HFF-Myc (cell line): ENCODE measurements around the gene ASCC3.
A peak's percentile ranks its signal among the peaks of the same experiment; 100 is the strongest.

Experiments used
- DNase-seq: peaks from one replicate; pipeline ENCODE4 v3.0.0-alpha.2; 2011; ENCODE audit warnings: low read depth; ENCODE audit errors: extremely low read depth
- H3K4me3 ChIP-seq: replicated peaks from 2 replicates; pipeline ENCODE4 v1.5.1; 2011; ENCODE audit warnings: low read depth, mild to moderate bottlenecking, control low read depth, low read length
- TF ChIP-seq, protein P1 (sequence below): IDR thresholded peaks from 2 replicates; pipeline ENCODE4 v1.5.1; 2012; ENCODE audit warnings: mild to moderate bottlenecking, low read depth, low read length, control low read depth; ENCODE audit errors: missing control alignments

The ASCC3 gene

DNA sequence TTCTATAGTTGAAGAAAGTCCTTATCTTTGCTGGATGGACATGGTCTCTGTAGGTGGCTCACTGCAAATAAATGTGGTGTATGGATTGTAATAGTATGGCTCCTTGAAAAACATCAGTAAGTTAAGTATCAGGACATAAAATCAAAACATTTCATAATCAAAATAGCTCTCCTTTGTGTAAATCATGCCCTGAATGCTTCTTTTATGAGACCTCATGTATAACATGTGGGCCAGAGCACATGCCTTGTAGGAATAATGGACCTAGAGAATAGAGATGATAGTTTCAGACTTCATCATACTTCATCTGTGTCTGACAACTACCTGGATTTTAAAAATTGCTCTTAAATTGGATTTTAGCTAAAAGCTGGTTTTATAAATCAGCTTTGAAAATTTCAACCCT is 159.9 kb downstream of the ASCC3 start:
- no peak for DNase-seq
- TF ChIP-seq, protein P1, sequence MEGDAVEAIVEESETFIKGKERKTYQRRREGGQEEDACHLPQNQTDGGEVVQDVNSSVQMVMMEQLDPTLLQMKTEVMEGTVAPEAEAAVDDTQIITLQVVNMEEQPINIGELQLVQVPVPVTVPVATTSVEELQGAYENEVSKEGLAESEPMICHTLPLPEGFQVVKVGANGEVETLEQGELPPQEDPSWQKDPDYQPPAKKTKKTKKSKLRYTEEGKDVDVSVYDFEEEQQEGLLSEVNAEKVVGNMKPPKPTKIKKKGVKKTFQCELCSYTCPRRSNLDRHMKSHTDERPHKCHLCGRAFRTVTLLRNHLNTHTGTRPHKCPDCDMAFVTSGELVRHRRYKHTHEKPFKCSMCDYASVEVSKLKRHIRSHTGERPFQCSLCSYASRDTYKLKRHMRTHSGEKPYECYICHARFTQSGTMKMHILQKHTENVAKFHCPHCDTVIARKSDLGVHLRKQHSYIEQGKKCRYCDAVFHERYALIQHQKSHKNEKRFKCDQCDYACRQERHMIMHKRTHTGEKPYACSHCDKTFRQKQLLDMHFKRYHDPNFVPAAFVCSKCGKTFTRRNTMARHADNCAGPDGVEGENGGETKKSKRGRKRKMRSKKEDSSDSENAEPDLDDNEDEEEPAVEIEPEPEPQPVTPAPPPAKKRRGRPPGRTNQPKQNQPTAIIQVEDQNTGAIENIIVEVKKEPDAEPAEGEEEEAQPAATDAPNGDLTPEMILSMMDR, result no peak

DNA sequence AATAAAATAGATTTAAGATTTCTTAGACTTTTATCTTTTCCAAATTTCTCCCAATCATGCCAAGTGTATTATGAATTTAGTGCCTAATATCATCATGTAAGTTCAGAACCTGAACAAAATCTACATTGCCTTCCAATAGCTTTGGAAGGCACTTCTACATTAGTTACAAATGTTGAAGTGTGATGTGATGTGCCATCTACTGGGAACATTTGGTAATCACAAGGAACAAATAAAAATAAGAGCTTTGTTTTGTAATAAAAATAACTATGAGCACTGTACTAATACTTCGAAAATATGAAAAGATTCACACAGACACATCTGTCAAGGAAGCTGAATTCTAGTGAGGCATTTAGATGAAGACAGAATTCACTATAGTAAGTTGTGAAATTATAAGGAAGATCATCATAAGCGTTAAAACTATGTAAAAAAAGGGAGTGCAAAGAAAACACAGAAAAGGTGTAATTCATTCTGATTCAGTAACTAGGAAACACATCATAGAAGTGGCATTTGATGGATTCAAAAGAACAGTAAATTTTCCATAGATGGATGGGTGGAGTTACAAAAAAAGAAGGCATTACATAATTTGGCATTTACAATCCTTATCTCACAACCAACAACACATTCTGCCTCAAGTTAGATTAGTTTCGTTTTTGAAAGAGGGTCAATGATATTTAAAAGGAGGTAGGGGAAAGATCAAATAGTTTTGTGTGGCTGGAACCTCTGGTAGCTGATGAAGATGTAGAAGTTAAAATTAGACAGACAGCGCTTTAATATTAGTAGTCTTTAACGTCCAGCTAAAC is 161.0 kb downstream of the ASCC3 start:
- peak; percentile 4 for DNase-seq
- no peak overlapping the region for H3K4me3 ChIP-seq
- TF ChIP-seq, protein P1, result peak; percentile 39

More for the DNA sequence above, 159.9 kb downstream of the ASCC3 start:
- no peak overlapping the region for H3K4me3 ChIP-seq

DNA sequence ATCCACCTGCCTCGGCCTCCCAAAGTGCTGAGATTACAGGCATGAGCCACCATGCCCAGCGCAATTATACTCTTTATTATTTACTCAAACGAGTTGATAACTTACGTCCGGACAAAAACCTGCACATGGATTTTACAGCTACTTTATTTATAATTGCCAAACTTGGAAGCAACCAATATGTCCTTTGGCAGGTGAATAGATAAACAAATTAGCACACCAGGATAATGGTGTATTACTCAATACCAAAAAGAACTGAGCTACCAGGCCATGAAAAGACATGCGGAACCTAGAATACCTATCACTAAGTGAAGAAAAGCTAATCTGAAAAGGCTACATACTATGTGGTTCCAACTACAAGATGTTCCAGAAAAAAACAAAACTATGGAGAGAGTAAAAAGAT is 168.1 kb downstream of the ASCC3 start:
- TF ChIP-seq, protein P1, result no peak
- no peak for DNase-seq
- no peak overlapping the region for H3K4me3 ChIP-seq

DNA sequence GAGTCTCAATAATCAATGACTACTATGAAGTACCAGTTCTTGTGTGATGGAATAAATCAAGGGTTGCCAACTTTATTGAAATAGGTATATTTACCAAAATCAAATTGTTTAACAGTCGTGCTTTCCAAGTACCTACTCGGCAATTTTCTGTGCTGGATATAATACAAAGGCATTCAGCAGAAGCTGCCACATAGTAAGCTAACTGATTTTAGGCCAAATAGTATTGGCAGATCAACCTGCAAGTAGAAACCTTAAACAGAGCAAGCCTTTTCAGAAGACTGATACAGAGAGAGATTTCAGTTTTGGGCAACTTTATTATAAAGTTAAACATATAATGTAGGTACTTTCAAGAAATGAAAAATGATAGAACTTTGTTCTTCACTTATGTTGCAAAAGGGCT is 174.6 kb downstream of the ASCC3 start:
- no peak overlapping the region for H3K4me3 ChIP-seq
- DNase-seq, result no peak
- TF ChIP-seq, protein P1, result no peak

DNA sequence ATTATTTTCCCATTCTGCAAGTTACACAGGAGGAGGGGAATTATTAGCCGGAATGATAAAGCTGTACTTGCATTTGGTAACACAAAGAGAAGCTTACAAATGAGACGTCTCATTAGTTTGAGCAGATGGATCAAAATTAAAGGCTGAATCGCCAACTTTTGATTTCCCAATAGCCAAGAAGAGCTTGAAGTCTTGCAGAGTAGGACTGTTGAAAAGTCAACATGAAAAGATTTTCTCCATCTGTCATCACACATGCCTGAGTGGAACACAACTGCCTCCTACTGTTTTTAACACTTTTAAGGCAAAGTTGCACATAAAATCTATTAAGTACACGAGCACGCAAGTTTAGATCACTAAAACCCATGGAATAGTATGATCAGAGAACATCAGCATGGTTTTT is 176.2 kb downstream of the ASCC3 start:
- H3K4me3 ChIP-seq, result no peak overlapping the region
- no peak for DNase-seq
- TF ChIP-seq, protein P1, result no peak

DNA sequence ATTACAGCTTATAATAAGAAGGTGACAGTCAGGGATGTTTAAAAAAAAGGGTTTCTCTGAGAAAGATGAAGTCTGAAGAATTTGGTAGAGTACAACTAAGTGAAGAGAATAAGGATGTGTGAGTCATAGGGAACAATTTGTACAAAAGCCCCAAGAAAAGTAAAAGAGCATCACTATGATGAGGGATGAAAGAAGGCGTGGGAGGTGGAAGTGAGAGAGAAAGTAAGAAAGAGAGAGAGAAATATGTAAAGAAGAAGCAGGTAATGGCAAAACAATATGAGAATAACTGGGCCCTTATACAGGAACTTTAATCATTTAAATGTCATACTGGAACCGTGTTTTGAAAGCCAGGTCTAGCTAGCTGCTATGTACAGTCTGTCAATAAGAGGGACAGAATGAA is 179.4 kb downstream of the ASCC3 start:
- TF ChIP-seq, protein P1, result no peak
- H3K4me3 ChIP-seq, result no peak overlapping the region
- DNase-seq, result no peak
